Activated CD8-positive, alpha-beta memory T cell treated with anti-CD3 and anti-CD28 coated beads for 4 hours (primary cell): Measurements from ENCODE around the gene ALK.

Experiments used
- DNase-seq, 2 donors: peaks; one replicate each; pipeline ENCODE4 v3.0.0-alpha.2; 2020; ENCODE audit warnings: low read depth in 2 of 2

Gene ALK

GRCh38 chr2:29902356-29902755, 19.0 kb downstream of the ALK start:
- no peak for DNase-seq

DNA sequence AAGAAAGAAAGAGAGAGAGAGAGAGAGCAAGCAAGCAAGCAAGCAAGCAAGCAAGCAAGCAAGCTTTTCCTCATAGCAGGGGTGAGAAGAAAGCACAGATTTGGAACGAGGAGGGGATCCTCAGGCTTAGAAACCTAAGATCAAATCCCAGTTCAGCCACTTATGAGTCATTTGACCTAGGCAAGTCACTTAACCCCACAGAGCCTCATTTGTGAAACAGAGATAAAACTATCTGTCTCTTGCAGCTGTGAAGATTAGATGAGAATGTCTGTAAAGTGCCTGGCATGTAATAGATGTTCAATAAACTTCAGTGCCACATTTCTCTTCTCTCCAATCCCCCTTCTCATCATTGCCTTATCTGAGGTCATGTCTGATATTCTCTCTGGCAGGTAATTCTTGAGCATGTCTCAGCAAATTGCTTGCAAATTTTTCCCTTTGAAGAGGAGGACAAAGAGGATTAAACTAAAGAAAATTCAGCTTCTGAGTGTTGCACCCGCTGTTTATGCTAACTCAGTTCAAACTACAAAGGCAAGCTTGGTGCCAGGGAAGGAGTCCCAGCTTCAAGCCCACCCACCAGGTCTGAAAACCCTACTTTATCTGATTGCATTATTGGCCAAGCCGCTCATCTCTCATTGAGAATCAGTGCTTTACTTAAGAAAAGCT, 20.3 kb downstream of the ALK start:
- no peak for DNase-seq

- no peak for DNase-seq
Measured at GRCh38 chr2:29898999-29899398, 22.4 kb downstream of the ALK start.

GRCh38 chr2:29894822-29895614, 26.4 kb downstream of the ALK start:
- DNase-seq = no peak

- DNase-seq = no peak
Measured at GRCh38 chr2:29892585-29893259, 28.7 kb downstream of the ALK start.

DNA sequence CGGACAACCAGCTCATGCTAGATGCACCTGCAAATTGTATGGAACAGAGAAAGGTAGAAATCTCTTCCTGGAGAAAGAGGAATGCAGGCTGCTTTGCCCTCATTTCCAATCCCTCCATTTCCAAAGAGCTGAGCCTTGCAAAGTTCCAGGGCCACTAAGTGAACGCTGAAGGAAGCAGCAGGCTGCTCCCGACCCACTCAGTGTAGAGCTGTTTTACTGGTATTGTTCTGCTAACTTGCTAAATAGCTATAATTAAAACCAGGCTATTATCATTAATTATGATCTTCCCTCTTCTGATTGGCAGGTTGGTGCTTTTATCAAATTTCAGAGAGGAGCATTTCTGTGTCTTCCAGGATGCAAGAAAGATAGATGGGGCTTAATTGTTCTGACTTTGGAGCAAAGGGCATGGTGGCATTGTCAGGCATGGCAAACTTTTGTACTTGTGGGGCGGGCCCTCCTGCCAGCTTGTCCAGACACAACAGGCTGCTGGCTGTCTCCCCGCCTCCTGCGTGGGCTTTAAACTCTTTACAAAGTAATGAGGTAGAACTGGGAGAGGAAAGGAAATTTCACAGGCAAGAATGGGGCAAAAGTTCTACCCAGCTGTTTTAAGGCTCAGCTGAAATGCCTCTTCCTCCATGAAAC, 40.2 kb downstream of the ALK start:
- no peak for DNase-seq

DNA sequence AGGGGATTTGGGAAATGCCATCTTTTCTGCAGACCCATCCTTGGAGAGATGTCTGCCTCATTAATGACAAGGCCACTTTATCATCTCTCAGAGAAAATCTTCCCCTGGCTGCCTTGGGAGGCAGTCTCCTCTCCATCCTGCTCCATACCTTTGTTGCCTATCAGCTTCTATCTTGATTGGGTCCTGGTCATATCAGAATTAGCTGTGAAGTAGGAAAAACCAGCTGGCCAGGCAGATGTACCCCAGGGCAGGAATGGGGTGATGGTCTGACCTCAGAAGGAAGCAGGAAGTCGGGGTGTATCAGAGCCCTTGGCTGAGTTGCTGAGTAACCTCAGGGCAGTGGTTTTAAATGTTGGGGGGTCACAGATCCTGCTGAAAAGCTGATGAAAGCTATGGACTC, 41.3 kb downstream of the ALK start:
- DNase-seq = no peak

DNA sequence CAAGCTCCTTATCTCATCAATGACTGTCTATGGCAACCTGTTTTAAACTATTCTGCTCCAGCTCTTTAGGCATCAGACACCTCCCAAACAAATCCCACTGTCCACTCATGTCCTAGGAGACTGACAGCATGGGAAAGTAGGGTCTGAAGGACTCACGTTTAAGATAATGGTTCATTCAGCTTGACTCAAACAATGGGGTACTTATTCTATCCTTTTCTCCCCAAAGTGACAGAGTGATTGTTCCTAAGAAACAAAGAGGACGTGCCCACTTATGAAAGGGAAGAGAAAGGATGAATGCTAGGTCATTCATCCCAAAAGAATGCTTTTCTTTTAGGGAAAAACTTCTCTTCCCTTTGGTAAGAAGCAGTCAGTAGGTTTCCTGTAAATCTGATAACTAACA, 41.9 kb downstream of the ALK start:
- no peak for DNase-seq

DNA sequence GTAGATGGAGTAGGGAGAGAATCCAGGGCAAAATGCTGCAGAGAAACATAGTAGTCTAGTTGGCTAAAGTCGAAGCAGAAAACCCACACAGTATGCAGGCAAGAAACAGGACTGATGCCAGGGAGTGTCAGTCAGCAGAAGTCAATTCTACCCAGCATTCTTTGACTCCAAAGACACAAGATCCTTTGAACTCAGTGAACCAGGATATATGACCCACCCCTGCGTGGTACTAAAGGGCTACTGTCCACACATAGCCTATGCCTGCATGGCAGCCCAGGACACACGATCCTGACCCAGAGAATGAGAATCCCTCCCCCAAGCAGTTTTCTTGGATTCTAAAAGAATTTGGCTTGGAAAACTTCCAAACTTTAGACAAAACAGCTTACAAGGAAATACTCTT, 42.5 kb downstream of the ALK start:
- no peak for DNase-seq

- no peak for DNase-seq
Measured at GRCh38 chr2:29876374-29876773, 45.0 kb downstream of the ALK start.

DNA sequence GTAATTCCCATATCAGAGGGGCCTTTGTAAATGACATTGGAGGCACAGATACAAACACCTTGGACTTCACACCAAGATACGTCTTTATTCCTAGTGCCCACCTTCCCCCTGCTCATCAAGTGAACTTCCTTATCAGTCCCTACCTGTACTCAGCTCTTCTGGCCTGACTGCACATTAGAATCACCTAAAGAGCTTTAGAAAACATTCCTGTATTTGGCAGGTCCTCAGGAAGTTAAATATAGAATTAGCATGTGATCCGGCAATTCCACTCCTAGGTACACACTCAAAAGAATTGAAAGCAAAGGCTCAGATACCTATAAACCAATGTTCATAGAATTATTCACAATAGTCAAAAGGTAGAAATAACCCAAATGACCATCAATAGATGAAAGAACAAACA, 46.6 kb downstream of the ALK start:
- no peak for DNase-seq

- DNase-seq = no peak
Measured at GRCh38 chr2:29872870-29873269, 48.5 kb downstream of the ALK start.

DNA sequence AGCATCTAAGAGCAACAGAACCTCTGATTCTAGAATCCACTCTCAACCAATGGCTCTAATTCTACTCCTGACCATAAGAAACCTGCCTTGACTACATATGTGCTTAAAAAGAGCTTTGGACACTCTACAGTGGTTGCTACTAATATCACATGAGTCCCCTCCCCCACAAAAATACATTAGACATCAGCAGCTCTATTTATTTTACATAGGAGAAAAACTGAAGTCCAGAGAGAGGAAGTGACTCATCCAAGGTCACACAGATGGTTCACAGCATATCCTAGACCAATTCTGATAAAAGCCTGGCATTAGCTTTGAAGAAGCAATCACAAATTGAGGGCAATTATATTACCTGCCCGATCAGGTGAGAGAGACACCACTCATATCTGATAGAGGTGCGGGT, 49.8 kb downstream of the ALK start:
- DNase-seq = no peak

DNA sequence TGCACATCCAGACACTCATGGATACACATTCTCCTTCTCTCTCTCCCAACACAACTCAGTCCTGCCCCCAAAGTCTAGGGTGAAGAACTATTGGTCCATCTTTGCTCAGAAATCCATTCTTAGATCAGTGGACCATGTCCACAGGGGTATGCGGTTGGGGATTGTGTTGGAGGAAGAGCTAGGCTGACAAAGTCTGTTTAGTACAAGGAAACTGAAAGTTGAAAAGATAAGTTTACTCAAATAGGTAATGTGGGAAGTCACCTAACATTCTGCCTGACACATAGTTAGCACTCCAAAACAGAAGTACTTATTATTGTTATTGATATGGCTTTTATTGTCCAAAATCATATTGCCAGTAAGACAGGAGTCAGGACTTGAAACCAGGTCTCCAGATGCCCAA, 55.9 kb downstream of the ALK start:
- no peak for DNase-seq

DNA sequence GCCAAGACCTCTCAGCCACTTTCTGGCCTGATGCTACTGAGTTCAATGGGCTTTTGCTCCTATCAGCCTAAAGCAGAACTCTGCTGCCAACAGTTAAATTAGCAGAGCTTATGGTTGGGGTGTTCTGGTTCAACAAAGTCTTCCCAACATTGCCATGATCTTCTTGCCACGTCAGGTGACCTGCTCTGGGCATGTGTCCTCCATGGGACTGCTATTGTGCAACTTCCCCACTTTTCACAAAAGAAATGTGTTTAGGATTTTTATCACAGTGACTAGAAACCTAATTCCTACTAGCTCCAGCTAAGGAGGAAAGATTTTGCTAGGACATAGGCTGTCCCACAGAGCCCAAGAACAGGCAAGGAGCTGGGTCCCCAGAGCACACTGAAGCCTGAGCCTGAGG, 56.4 kb downstream of the ALK start:
- no peak for DNase-seq

- DNase-seq = no peak
Measured at GRCh38 chr2:29855924-29856639, 65.3 kb downstream of the ALK start.

DNA sequence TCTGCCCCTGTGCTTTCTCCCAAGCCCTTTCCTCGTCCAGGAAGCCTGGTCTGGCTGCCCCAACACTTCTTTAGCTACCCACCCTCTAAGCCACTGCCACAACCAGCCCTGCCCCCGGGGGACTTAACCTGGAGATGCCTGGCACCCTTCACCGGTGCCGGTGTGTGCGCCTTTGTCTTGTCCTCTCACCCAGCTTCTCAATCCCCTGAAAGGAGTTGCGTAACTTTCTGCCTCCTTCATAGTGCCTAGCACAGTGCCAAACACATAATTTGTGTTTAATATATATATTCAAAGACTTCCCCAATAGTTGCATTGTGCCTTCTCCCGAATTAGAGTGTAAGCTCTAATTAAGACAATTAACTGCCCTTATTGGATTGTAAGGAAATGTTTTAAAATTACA, 70.6 kb downstream of the ALK start:
- DNase-seq = no peak

GRCh38 chr2:29848566-29849310, 72.6 kb downstream of the ALK start:
- no peak for DNase-seq

GRCh38 chr2:29847886-29848285, 73.5 kb downstream of the ALK start:
- no peak for DNase-seq

DNA sequence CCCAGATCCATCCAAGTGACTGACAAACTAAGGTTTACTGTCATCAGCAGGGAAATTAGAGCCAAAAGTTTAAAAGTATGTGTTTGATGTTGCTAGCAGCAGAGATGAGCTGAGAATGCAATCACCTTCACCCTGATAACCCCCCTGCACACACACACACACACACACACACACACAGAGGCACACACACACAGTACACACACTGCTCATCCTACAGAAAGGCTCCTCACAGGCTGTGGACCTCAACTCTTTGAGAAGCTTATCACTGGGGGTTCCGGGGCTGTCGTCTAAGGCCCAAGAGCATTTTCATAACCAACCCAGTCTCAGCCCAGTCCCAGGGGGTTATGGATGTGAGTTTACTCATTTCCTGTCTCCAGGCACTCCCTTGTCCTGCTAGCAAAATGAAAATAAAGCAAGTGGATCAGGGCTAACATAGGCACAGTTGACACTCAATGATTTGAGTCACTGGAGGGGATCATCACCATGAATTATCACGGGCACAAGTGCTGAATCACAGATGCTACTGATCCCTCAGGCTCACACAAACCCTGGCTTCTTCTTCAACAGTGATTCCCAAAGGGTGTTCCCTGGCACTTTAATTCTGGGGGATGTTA, 76.6 kb downstream of the ALK start:
- no peak for DNase-seq
